ENCODE results near the gene BAHD1. TPM values are rescaled to one million over a fixed set of nuclear protein-coding genes. Genes with fewer than 3 reads are reported as not detected.

Gene BAHD1
- total and polyA plus RNA-seq, 2 donors = 7.9 to 23.0 TPM

DNA sequence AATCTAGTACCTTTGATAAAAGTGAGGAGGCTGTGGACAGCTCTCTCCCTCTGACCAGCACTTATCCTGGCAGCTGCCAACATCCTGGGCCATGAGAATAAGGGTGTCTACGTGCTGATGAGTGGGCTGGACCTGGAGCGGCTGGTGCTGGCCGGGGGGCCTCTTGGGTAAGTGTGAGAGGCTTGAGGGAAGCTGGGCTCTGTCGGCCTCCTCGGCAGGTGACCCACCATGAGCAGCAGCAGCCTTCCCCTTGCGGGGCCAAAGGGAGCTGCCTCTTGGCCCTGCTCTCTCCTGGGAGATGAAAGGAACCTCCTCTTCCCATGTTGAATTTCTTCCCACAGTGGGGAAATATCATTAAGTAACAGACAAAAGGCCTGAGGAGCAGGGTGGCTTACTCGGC lies 25.9 kb upstream of the BAHD1 start:
- H3K27ac ChIP-seq (ENCODE audit: low read depth) = no peak overlapping the region
- 88% methylated on average over 7 of the region's 7 CpGs for WGBS
- H3K36me3 ChIP-seq (ENCODE audit: insufficient read depth) = no peaks in the 10 kb centered on the region
- no peak overlapping the region for H3K4me3 ChIP-seq (ENCODE audit: low read depth, low read length)
- DNase-seq (ENCODE audit: extremely low spot score) = no peak
- no peaks in the 10 kb centered on the region for H3K4me1 ChIP-seq (ENCODE audit: insufficient read depth)

DNA sequence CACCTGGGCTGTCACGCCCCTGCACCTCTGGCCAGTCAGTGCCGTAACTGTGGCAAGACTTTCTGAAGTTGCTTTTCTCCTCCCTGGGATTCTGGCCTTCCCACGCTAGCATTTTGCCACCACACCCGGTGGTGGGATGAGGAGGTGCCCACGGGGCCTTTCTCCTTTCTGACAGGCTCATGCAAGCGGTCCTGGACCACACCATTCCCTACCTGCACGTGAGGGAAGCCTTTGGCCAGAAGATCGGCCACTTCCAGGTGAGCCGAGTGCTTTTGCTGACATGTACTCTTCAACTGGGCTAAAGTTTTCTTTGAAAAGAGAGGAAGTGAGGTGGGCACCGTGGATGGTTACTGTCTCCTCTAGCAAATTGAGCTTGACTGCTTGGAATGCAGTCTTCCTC lies 25.5 kb upstream of the BAHD1 start:
- no peaks in the 10 kb centered on the region for H3K4me1 ChIP-seq (ENCODE audit: insufficient read depth)
- no peak for DNase-seq (ENCODE audit: extremely low spot score)
- H3K4me3 ChIP-seq (ENCODE audit: low read depth, low read length) = no peak overlapping the region
- H3K36me3 ChIP-seq (ENCODE audit: insufficient read depth) = no peaks in the 10 kb centered on the region
- WGBS = 92% methylated on average over 10 of the region's 10 CpGs
- H3K27ac ChIP-seq (ENCODE audit: low read depth) = no peak overlapping the region

DNA sequence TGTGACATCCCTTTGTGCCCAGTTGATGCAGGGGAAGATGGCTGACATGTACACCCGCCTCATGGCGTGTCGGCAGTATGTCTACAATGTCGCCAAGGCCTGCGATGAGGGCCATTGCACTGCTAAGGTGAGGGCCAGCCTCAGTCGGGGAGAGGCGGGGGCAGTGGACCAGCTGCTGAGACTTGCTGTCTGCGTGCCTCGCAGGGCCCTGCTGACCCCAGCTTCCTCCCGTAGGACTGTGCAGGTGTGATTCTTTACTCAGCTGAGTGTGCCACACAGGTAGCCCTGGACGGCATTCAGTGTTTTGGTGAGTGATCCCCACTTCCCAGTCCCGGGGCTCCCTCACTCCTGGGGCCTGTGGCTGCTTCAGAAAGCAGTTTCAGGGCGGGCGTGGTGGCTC lies 24.7 kb upstream of the BAHD1 start:
- Histone ChIP-seq H3K4me3 (ENCODE audit: low read depth, low read length) (no peak overlapping the region), H3K36me3 (ENCODE audit: insufficient read depth) (no peaks in the 10 kb centered on the region), H3K27ac (ENCODE audit: low read depth) (no peak overlapping the region), H3K4me1 (ENCODE audit: insufficient read depth) (no peaks in the 10 kb centered on the region)
- no peak for DNase-seq (ENCODE audit: extremely low spot score)
- WGBS = 92% methylated on average over 14 of the region's 14 CpGs

DNA sequence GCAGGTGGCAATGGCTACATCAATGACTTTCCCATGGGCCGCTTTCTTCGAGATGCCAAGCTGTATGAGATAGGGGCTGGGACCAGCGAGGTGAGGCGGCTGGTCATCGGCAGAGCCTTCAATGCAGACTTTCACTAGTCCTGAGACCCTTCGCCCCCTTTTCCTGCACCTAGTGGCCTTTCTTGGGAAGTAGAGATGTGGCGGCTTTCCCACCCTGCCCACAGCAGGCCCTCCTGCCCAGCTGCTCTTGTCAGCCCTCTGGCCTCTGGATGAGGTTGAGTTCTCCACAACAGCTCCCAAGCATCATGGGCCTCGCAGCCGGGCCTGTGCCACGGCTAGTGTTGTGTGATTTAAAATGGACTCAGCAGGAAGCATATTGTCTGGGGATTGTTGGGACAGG lies 22.6 kb upstream of the BAHD1 start:
- 91% methylated on average over 10 of the region's 10 CpGs for WGBS
- DNase-seq (ENCODE audit: extremely low spot score) = no peak
- Histone ChIP-seq H3K4me3 (ENCODE audit: low read depth, low read length) (no peak overlapping the region), H3K36me3 (ENCODE audit: insufficient read depth) (no peaks in the 10 kb centered on the region), H3K4me1 (ENCODE audit: insufficient read depth) (no peaks in the 10 kb centered on the region), H3K27ac (ENCODE audit: low read depth) (no peak overlapping the region)

DNA sequence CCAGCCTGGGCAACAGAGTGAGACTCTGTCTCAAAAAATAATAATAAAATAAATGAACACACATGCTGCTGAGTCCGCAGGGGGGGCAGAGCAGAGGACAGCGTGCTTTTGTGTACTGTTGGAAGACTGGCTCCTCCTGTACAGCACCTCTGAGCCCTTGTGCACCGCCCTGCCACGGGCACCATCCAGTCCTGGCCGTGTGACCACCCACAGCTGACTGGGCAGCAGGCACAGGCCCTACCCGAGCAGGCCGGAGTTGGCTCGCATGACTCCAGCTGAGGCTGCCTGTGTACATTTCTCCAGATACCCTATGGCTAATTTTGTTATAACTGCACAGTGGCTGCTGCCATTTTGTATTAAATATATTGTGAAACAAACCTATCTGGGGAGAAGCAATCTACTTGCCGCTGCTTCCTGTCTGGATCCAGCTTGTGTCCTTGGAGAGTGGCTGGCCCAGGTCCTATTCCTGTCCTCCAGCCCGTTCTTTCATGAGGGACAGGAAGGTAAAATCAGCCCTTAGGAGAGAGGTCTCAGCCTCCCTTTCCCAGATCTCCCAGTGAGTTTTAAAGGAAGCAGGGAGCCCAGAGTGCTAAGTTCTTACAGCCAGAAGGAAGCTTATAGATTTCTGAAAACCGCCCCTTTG lies 20.6 kb upstream of the BAHD1 start:
- no peak overlapping the region for H3K4me3 ChIP-seq (ENCODE audit: low read depth, low read length)
- WGBS = 80% methylated on average over 11 of the region's 11 CpGs
- DNase-seq (ENCODE audit: extremely low spot score) = no peak
- H3K36me3 ChIP-seq (ENCODE audit: insufficient read depth) = no peaks in the 10 kb centered on the region
- no peak overlapping the region for H3K27ac ChIP-seq (ENCODE audit: low read depth)
- no peaks in the 10 kb centered on the region for H3K4me1 ChIP-seq (ENCODE audit: insufficient read depth)

DNA sequence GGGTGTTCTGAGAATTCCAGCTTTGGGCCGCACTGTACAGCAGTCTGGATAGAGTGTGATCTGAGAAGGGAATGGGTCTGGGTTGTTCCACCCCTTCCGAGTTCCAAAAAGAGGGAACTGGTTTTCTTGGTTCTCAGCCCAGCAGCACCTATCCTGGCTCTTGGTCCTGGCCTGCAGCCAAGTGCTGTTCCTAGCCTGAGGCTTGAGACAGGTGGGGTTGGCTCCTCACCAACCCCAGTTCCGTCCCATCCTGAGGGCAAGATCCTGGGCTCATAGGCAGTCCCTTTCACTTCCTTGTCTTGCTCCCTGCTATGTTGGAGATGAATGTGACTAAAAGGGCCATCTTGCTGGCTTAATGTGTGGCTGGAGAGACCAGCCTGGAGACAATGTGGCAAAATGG lies 20.0 kb upstream of the BAHD1 start:
- H3K27ac ChIP-seq (ENCODE audit: low read depth) = no peak overlapping the region
- no peak overlapping the region for H3K4me3 ChIP-seq (ENCODE audit: low read depth, low read length)
- no peak for DNase-seq (ENCODE audit: extremely low spot score)
- no peaks in the 10 kb centered on the region for H3K36me3 ChIP-seq (ENCODE audit: insufficient read depth)
- no peaks in the 10 kb centered on the region for H3K4me1 ChIP-seq (ENCODE audit: insufficient read depth)
- 65% methylated on average over 3 of the region's 3 CpGs for WGBS

DNA sequence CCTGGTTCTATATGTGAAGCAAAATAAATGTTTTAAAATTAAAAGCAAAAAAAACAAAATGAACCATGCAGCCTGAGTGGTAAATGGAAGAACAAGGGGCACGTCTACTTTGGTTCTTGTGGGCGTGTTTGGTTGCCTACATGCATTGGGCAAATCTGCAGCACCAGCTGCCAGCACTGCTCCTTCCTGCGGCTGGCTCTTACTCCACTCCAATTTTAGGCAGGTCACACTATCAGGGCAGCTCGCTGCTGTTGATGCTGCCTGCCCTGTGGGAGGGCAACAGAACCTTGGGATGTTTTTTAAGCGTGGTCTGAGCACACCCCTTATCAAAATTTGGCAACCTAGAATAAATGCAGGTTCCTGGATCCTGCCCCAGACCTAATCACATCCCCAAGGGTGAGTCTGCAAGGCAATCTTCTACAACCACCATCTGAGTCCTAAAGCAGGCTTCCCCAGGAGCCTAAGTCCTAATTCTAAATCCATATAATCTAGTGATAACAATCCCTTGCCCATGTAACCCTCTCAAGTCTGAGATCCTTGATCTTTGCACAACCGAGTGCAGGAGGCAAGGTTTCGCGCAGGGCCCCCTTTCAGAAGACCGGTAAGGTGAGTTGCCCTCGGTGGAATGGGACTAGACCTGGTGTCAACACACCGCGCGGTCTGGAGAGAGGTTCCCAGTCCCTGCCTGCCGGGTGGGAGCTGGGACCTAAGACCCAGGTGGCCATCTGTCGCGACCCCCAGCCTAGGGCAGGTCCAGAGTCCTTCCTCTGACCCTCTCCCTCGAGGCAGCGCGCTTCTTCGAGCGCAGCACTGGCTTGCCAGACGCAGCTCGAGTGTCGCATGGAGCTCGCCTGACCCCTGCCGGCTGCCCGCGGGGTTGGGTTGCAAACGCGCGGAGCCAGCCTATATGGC lies 19.3 kb upstream of the BAHD1 start:
- 13% methylated on average over 31 of the region's 31 CpGs for WGBS
- H3K4me3 ChIP-seq (ENCODE audit: low read depth, low read length) = no peak overlapping the region
- no peaks in the 10 kb centered on the region for H3K36me3 ChIP-seq (ENCODE audit: insufficient read depth)
- DNase-seq (ENCODE audit: extremely low spot score) = no peak
- H3K27ac ChIP-seq (ENCODE audit: low read depth) = no peak overlapping the region
- no peaks in the 10 kb centered on the region for H3K4me1 ChIP-seq (ENCODE audit: insufficient read depth)

DNA sequence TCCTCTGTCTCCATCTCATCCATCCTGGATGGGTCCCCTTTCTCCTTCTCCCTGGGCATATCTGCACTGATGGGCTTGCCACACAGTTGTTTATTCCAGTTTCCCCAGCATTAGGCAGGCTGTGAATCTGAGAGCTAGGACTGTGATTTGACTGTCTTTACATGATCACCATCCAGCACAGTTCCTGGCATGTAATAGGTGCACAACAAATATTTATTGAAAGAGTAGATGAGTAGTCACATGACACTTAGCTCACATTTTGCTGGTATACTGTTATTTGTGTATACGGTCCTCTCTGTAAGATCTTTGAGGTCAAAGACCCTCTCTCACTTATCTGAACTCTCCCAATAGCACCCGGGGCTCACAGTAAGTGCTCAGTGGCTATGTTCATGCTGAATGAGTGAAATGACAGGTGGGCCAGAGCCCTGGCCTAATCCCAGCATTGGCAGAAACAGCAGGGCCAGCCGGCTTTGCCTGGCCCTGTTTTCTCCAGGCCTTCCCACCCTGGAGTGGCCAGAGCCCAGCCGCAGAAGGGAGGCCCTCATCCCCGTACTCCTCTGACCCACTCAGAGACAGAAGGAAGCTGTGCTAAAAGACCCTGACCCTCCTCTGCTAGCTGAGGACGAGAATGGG lies 16.2 kb upstream of the BAHD1 start:
- H3K4me3 ChIP-seq (ENCODE audit: low read depth, low read length) = no peak overlapping the region
- 85% methylated on average over 6 of the region's 6 CpGs for WGBS
- H3K4me1 ChIP-seq (ENCODE audit: insufficient read depth) = no peaks in the 10 kb centered on the region

DNA sequence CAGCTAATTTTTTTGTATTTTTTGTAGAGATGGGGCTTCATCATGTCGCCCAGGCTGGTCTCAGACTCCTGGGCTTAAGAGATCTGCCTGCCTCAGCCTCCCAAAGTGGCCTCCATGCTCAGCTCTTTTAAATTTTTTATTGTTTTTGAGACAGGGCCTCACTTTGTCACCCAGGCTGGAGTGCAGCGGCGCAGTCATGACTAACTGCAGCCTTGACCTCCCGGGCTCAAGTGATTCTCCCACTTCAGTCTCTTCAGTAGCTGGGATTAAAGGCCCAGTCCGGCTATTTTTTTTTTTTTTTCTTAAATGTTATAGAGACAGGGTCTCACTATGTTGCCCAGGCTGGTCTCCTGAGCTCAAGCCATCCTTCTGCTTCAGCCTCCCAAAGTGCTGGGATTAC lies 15.1 kb upstream of the BAHD1 start:
- no peak overlapping the region for H3K27ac ChIP-seq (ENCODE audit: low read depth)
- DNase-seq (ENCODE audit: extremely low spot score) = no peak
- 97% methylated on average over 5 of the region's 5 CpGs for WGBS

More for the DNA sequence above, 16.2 kb upstream of the BAHD1 start:
- DNase-seq (ENCODE audit: extremely low spot score) = no peak
- H3K36me3 ChIP-seq (ENCODE audit: insufficient read depth) = no peaks in the 10 kb centered on the region
- no peak overlapping the region for H3K27ac ChIP-seq (ENCODE audit: low read depth)

DNA sequence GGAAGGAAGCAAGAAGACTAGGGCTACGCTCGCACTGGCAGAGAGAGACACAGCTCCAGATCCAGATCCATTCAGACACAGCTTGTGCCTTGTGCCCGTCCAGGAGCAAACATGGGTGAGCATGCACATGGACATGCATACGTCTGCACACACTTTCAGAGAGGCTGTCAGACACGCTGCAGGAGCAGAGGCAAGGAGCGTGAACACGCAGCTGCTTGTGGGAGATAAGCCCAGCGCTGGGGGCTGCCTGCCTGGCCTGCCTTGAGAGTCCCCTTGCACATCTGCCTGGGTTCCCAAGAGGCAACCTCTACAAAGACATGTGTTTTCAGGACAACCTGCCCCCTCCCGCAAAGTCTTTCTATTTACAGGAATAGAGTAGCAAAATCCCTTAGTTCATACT lies 13.6 kb upstream of the BAHD1 start:
- Histone ChIP-seq H3K27ac (ENCODE audit: low read depth) (no peak overlapping the region), H3K4me1 (ENCODE audit: insufficient read depth) (no peaks in the 10 kb centered on the region), H3K4me3 (ENCODE audit: low read depth, low read length) (no peak overlapping the region), H3K36me3 (ENCODE audit: insufficient read depth) (no peaks in the 10 kb centered on the region)
- no peak for DNase-seq (ENCODE audit: extremely low spot score)
- WGBS = 91% methylated on average over 9 of the region's 9 CpGs

More for the DNA sequence above, 15.1 kb upstream of the BAHD1 start:
- H3K36me3 ChIP-seq (ENCODE audit: insufficient read depth) = no peaks in the 10 kb centered on the region
- H3K4me1 ChIP-seq (ENCODE audit: insufficient read depth) = no peaks in the 10 kb centered on the region
- no peak overlapping the region for H3K4me3 ChIP-seq (ENCODE audit: low read depth, low read length)

DNA sequence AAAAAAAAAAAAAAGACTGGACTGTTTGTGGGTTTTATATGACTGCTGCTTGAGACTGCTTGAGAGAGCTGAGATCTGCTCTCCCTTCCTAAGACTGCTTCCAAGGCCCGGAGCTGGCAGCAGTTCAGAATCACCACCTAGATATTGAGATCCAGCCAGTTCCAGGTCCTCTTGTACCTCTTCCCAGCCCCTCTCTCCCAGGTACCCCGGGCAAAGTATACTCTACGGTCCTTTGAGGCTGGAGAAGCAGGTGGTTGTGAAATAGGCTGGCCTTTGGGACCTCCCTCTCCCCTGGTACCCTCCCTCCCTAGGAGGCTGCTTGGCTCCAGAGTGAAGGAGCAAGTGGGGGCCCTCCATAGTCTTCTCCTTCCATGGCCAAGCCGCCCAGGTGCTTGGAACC lies 12.6 kb upstream of the BAHD1 start:
- no peak for DNase-seq (ENCODE audit: extremely low spot score)
- no peak overlapping the region for H3K4me3 ChIP-seq (ENCODE audit: low read depth, low read length)
- WGBS = 89% methylated on average over 4 of the region's 4 CpGs

DNA sequence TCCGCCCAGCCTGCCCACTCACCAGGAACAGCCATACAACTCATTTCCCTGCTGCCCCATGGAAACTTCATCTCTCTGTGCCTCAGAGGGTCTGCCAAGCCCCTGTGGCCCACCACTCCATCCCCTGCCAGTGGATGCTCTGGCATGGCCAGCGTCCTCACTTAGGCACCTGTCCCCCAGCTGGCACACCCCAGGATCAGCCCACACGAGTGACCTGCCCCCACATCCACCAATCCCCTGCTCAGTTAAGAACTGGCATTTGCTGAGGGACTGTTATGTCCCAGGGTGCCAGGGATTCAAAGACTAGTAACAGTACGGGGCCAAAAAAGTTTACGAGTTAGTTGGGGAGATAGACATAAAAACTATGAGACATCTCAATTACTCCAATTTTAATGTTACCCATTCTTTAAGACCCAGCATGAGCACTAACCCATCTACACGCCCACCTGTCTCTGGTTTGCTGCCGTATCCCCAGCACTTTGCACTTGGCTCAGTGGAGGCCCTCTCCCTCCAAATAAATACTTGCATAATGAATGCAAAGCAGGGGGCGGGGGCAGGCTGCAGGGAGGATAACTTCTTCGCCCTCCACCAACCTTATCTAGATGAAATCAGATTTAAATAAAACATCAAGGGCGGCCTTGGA lies 11.6 kb upstream of the BAHD1 start:
- Histone ChIP-seq H3K4me1 (ENCODE audit: insufficient read depth) (no peaks in the 10 kb centered on the region), H3K27ac (ENCODE audit: low read depth) (no peak overlapping the region), H3K4me3 (ENCODE audit: low read depth, low read length) (no peak overlapping the region), H3K36me3 (ENCODE audit: insufficient read depth) (no peaks in the 10 kb centered on the region)
- no peak for DNase-seq (ENCODE audit: extremely low spot score)
- WGBS = 83% methylated on average over 10 of the region's 10 CpGs

More for the DNA sequence above, 12.6 kb upstream of the BAHD1 start:
- Histone ChIP-seq H3K36me3 (ENCODE audit: insufficient read depth) (no peaks in the 10 kb centered on the region), H3K27ac (ENCODE audit: low read depth) (no peak overlapping the region), H3K4me1 (ENCODE audit: insufficient read depth) (no peaks in the 10 kb centered on the region)

DNA sequence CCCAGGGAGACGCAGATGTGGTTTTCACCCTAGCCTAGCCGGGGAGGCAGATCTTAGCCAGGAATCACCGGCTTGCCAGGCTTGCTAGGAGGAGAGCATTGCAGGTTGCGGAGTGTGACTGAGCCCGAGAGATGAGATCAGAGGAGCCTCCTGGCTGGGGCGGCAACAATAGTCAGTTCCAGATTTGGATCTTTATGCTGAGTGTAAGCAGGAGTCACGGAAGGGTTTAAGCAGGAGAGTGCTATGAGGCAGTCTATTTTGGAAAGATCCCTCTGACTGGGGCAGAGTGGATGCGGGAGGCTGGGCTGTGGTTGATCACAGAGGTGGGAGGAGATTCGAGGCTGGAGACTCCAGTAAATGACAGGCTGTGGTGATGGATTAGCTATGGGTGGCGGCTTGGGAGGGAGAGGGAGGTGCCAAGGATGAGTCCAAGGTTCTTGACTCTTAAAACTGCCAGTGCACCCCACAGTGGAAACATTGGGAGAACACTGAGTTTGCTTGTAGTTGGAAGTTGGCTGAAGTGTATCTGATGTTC lies 10.4 kb upstream of the BAHD1 start:
- Histone ChIP-seq H3K4me1 (ENCODE audit: insufficient read depth) (no peaks in the 10 kb centered on the region), H3K4me3 (ENCODE audit: low read depth, low read length) (no peak overlapping the region), H3K36me3 (ENCODE audit: insufficient read depth) (no peaks in the 10 kb centered on the region), H3K27ac (ENCODE audit: low read depth) (no peak overlapping the region)
- DNase-seq (ENCODE audit: extremely low spot score) = no peak
- WGBS = 59% methylated on average over 10 of the region's 10 CpGs

Measured in urinary bladder (tissue), 4 donors.